ENCODE data around the gene SLC27A4. TPM values are rescaled to one million over a fixed set of nuclear protein-coding genes. Genes with fewer than 3 reads are reported as not detected.

Gene SLC27A4
- total and polyA plus RNA-seq, 7 donors, result 6.0 to 45.1 (median 12.2) TPM

- Histone ChIP-seq H3K9me3 (no peaks in the 10 kb centered on the region), H3K27me3 (no peaks in the 10 kb centered on the region), H3K4me1 (no peaks in the 10 kb centered on the region), H3K36me3 (peaks cover 8 to 77% (median 30%) of the 10 kb centered on the region in 4 donors), H3K27ac (no peak overlapping the region), H3K4me3 (no peak overlapping the region)
- 86 to 91% methylated on average over 9 of the region's 9 CpGs for WGBS, 2 donors
- no peak for TF ChIP-seq POLR2A (IDR thresholded peaks at IDR 0.05)
- no peak for TF ChIP-seq CTCF (IDR thresholded peaks at IDR 0.05)
- no peak for TF ChIP-seq EP300 (IDR thresholded peaks at IDR 0.05)
- TF ChIP-seq POLR2AphosphoS5 (IDR thresholded peaks at IDR 0.05), result no peak
- intact Hi-C loops (cut with DNase I), result no loop called here
- DNase-seq, result no peak
Observed at GRCh38 chr9:128383007-128383753, 42.9 kb downstream of the SLC27A4 start.

- no peak for DNase-seq
- Histone ChIP-seq H3K9me3 (no peaks in the 10 kb centered on the region), H3K4me3 (no peak overlapping the region), H3K36me3 (peaks cover 9 to 77% (median 34%) of the 10 kb centered on the region in 4 donors), H3K4me1 (no peaks in the 10 kb centered on the region), H3K27ac (no peak overlapping the region), H3K27me3 (no peaks in the 10 kb centered on the region)
- intact Hi-C loops (cut with DNase I), result no loop called here
- TF ChIP-seq POLR2AphosphoS5 (IDR thresholded peaks at IDR 0.05) (no peak), EP300 (IDR thresholded peaks at IDR 0.05) (no peak), CTCF (IDR thresholded peaks at IDR 0.05) (no peak), POLR2A (IDR thresholded peaks at IDR 0.05) (no peak)
- 90 to 96% methylated on average over 8 of the region's 8 CpGs for WGBS, 2 donors
Observed at GRCh38 chr9:128383791-128384190, 43.5 kb downstream of the SLC27A4 start.

- Histone ChIP-seq H3K4me3 (no peak overlapping the region), H3K27me3 (no peaks in the 10 kb centered on the region), H3K9me3 (no peaks in the 10 kb centered on the region), H3K36me3 (peaks cover 7 to 77% (median 39%) of the 10 kb centered on the region in 4 donors), H3K27ac (no peak overlapping the region), H3K4me1 (no peaks in the 10 kb centered on the region)
- DNase-seq, result no peak
- intact Hi-C loops (cut with DNase I), result no loop called here
- WGBS, 2 donors, result 89 to 94% methylated on average over 7 of the region's 7 CpGs
- no peak for TF ChIP-seq POLR2A (IDR thresholded peaks at IDR 0.05)
- TF ChIP-seq CTCF (IDR thresholded peaks at IDR 0.05), result no peak
- no peak for TF ChIP-seq EP300 (IDR thresholded peaks at IDR 0.05)
- TF ChIP-seq POLR2AphosphoS5 (IDR thresholded peaks at IDR 0.05), result no peak
Observed at GRCh38 chr9:128384801-128385495, 44.6 kb downstream of the SLC27A4 start.

GRCh38 chr9:128385496-128386460, 45.5 kb downstream of the SLC27A4 start:
- intact Hi-C loops (cut with DNase I), result no loop called here
- H3K27ac ChIP-seq, result no peak overlapping the region
- peaks cover 7 to 77% (median 43%) of the 10 kb centered on the region in 4 donors for H3K36me3 ChIP-seq
- H3K27me3 ChIP-seq, result no peaks in the 10 kb centered on the region
- H3K4me3 ChIP-seq, result no peak overlapping the region
- H3K9me3 ChIP-seq, result no peaks in the 10 kb centered on the region
- 86 to 89% methylated on average over 18 of the region's 18 CpGs for WGBS, 2 donors
- no peak for DNase-seq
- no peak for TF ChIP-seq CTCF (IDR thresholded peaks at IDR 0.05)
- no peak for TF ChIP-seq POLR2A (IDR thresholded peaks at IDR 0.05)
- no peak for TF ChIP-seq POLR2AphosphoS5 (IDR thresholded peaks at IDR 0.05)
- no peaks in the 10 kb centered on the region for H3K4me1 ChIP-seq
